Gastrocnemius medialis (tissue), 4 donors: Measurements from ENCODE around the gene SOCS3.

ENCODE experiments used
- CTCF ChIP-seq, 5 experiments: fragments of 450-650 bp in 3 of 5; fragments of 200-600 bp in 2 of 5; sonication (generic) in 2 of 5; IDR thresholded peaks in 4 of 5; conservative IDR thresholded peaks in 1 of 5; 1 replicate in 4 of 5; 2 replicates in 1 of 5; pipeline ENCODE4 v1.5.1; 2016 to 2019; ENCODE audit warnings: antibody characterized with exemption in 5 of 5, mild to moderate bottlenecking in 3 of 5, moderate library complexity in 3 of 5
- POLR2A ChIP-seq, 2 donors: fragments of 450-650 bp; IDR thresholded peaks; one replicate each; pipeline ENCODE4 v1.6.1; 2017; ENCODE audit warnings: antibody characterized with exemption in 2 of 2, mild to moderate bottlenecking in 2 of 2, moderate library complexity in 2 of 2

DNA sequence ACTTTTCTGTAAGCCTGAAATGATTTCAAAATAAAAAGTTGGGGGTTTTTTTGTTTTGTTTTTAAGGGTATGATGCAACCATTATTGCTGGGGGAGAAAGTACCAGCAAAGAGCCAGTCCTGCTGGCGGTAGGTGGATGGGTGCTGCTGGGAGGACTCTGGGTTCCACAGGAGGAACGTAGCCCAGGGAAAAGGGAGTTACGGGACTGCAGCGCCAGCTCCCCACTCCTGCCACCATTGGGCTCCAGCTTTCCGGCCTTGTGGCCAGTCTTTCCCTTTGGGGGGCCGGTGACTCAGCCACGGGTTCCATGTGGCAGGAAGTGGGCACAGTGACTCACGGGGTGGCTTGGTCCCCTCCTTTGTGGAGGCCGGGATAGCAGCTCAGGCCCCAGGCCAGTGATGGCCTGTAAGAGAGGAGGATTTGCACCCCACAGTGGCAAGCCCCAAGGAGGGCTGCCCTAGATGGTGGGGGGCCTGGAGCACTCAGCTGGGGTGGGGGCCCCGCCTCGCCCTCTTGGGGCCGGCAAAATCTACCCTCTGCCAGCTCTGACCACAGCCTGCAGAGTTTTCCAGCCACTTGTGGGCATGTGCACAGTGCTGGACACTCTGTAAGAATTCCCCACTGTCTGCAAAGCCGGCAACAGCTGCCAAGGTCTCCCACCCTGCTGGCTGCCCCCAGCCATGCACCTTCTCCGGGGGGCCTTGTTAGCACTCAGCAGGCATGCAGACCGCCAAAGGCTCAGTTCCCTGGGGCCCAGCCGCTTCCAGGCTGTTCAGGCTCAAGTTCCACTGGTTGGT, 30.4 kb downstream of the SOCS3 start:
- TF ChIP-seq CTCF (IDR thresholded peaks at IDR 0.05 in 4 of 5, conservative IDR thresholded peaks at IDR 0.05 in 1 of 5), result no peak
- TF ChIP-seq POLR2A (IDR thresholded peaks at IDR 0.05), result no peak
